GM12878 (cell line): Measurements from ENCODE around the gene DTX2. TPM values are rescaled to one million over a fixed set of nuclear protein-coding genes. Genes with fewer than 3 reads are reported as not detected.
"Not testable (repeated sequence)": the region's sequence is repeated elsewhere in the genome, so short reads cannot be mapped to it uniquely, and the experiment has no call there.

Experiments used
- ATAC-seq: fragments of 200-7000 bp; cut with Tn5 transposase; 3 replicates; pipeline ENCODE4 v1.9.1; 2020; ENCODE audit warnings: mild to moderate bottlenecking, moderate library complexity
- BruUV-seq: library from RNA; stranded (reverse); fragments of 400-500 nt; replicated peaks from 2 replicates; lab custom pipeline; 2021; lab: Mats Ljungman, UMichigan
- CTCF ChIA-PET: fragments of 300-600 bp; sonication (Branson Sonifier 250); formaldehyde crosslinking; extraction: SDS; loops from one replicate; lab custom pipeline; 2021; ENCODE audit warnings: inconsistent platforms; lab: Yijun Ruan, JAX
- POLR2A ChIA-PET: fragments of 350-600 bp; formaldehyde crosslinking; extraction: SDS; loops from one replicate; lab custom pipeline; 2021; ENCODE audit warnings: inconsistent platforms; lab: Charles Lee
- RAD21 ChIA-PET: fragments of 300-600 bp; sonication (Branson Sonifier 250); formaldehyde crosslinking; loops from one replicate; lab custom pipeline; 2023; ENCODE audit warnings: antibody characterized with exemption; ENCODE audit not compliant: unreplicated experiment; lab: Charles Lee
- SMC1A ChIA-PET: fragments of 300-600 bp; sonication (Branson Sonifier 250); formaldehyde crosslinking; loops from one replicate; lab custom pipeline; 2023; ENCODE audit not compliant: unreplicated experiment, uncharacterized antibody; lab: Charles Lee
- DNase-seq: peaks from one replicate; pipeline ENCODE4 v3.0.0-alpha.2; 2011; ENCODE audit warnings: low read depth, low spot score
- FAIRE-seq: peaks from 3 replicates; lab custom pipeline; 2011; peaks lifted over from hg19 to GRCh38; lab: Jason Lieb, UNC
- H2AFZ ChIP-seq: 2 replicates; pipeline ENCODE4 v1.6.0; 2011; ENCODE audit warnings: low read depth, low read length, control low read depth; ENCODE audit not compliant: control insufficient read depth
- H3K27ac ChIP-seq: 2 replicates; pipeline ENCODE4 v1.5.1; 2011; ENCODE audit warnings: control low read depth; ENCODE audit not compliant: control insufficient read depth, insufficient read depth
- H3K27me3 ChIP-seq, 2 experiments: replicated peaks in 1 of 2; 2 replicates each; pipeline versions ENCODE4 v1.6.0 to v1.6.1; 2011; ENCODE audit warnings: low read length in 1 of 2; ENCODE audit not compliant: control insufficient read depth in 2 of 2, insufficient read depth in 2 of 2
- H3K36me3 ChIP-seq, 2 experiments: 2 replicates each; pipeline ENCODE4 v1.5.1; 2011; ENCODE audit warnings: low read length in 1 of 2; ENCODE audit not compliant: control insufficient read depth in 2 of 2, insufficient read depth in 2 of 2
- H3K4me1 ChIP-seq: 2 replicates; pipeline ENCODE4 v1.6.1; 2011; ENCODE audit warnings: mild to moderate bottlenecking, low read length, moderate library complexity, mixed read lengths; ENCODE audit not compliant: control insufficient read depth, insufficient read depth
- H3K4me2 ChIP-seq: 2 replicates; pipeline ENCODE4 v1.6.0; 2011; ENCODE audit warnings: control low read depth; ENCODE audit not compliant: control insufficient read depth, insufficient read depth
- H3K4me3 ChIP-seq: fragments of 200-600 bp; sonication (generic); 2 replicates; pipeline ENCODE4 v1.5.1; 2016
- H3K79me2 ChIP-seq: 2 replicates; pipeline ENCODE4 v1.6.0; 2011; ENCODE audit warnings: low read length; ENCODE audit not compliant: control insufficient read depth, insufficient read depth
- H3K9ac ChIP-seq: 2 replicates; pipeline ENCODE4 v1.8.0; 2011; ENCODE audit warnings: low read length, control low read depth, mixed read lengths; ENCODE audit not compliant: control insufficient read depth, insufficient read depth
- H3K9me3 ChIP-seq: replicated peaks from 3 replicates; pipeline ENCODE4 v1.5.1; 2011; ENCODE audit warnings: mild to moderate bottlenecking, low read length; ENCODE audit not compliant: control insufficient read depth, insufficient read depth
- H4K20me1 ChIP-seq: 2 replicates; pipeline ENCODE4 v1.6.0; 2011; ENCODE audit not compliant: control insufficient read depth, insufficient read depth
- BACH1 ChIP-seq: fragments of 450-650 bp; IDR thresholded peaks from 2 replicates; pipeline ENCODE4 v1.6.1; 2017; ENCODE audit warnings: mild to moderate bottlenecking, borderline replicate concordance
- CEBPZ ChIP-seq: fragments of 150-350 bp; IDR thresholded peaks from 2 replicates; pipeline ENCODE4 v1.6.1; 2016; ENCODE audit warnings: low read depth, low read length
- KLF5 ChIP-seq: fragments of 450-650 bp; IDR thresholded peaks from 2 replicates; pipeline ENCODE4 v1.6.1; 2014; ENCODE audit warnings: mild to moderate bottlenecking; ENCODE audit not compliant: partially characterized antibody
- PAX5 ChIP-seq: IDR thresholded peaks from 2 replicates; pipeline ENCODE4 v1.6.1; 2011; ENCODE audit warnings: low read depth, low read length, borderline replicate concordance
- POLR2AphosphoS5 ChIP-seq: IDR thresholded peaks from 2 replicates; pipeline ENCODE4 v1.6.1; 2011; ENCODE audit warnings: mild to moderate bottlenecking, low read length, inconsistent platforms
- WGBS: methylation state at CpG from one replicate; pipeline ENCODE4 v1.1.6; 2016; ENCODE audit warnings: low lambda C conversion rate; ENCODE audit not compliant: insufficient replicate concordance, insufficient coverage; ENCODE audit errors: missing lambda C conversion rate; 5-methylcytosine and 5-hydroxymethylcytosine counted together
- in situ Hi-C: fragments of 300-500 bp; cut with MboI; formaldehyde crosslinking; loops from 9 replicates; pipeline ENCODE4 v1.14.3; 2018; ENCODE audit warnings: mixed read lengths
- intact Hi-C: fragments of 100-400 bp; cut with micrococcal nuclease; formaldehyde crosslinking; loops from one replicate; pipeline ENCODE4 v1.14.2; 2022; ENCODE audit not compliant: unreplicated experiment
- polyA plus RNA-seq, 11 experiments: library from polyadenylated mRNA; depleted of rRNA in 4 of 11; unstranded in 6 of 11; stranded (reverse) in 5 of 11; fragments of >200 nt; fragmentation: Nextera tagmentation in 4 of 11; fragmentation: Illumina TruSeq in 1 of 11; extraction: Ambion mirVana in 4 of 11; extraction: Trizol in 1 of 11; gene quantifications; 1 replicate in 1 of 11; 2 replicates in 10 of 11; pipeline versions ENCODE4 v1.2.1 to v1.2.3, GENCODE V29; 2011 to 2016; ENCODE audit warnings: inconsistent platforms in 2 of 11, missing spikeins in 2 of 11, low read depth in 1 of 11
- total RNA-seq, 4 experiments: library from RNA; depleted of rRNA in 3 of 4; stranded (reverse); fragments of >200 nt in 3 of 4; fragmentation: Illumina TruSeq in 1 of 4; extraction: Trizol in 1 of 4; gene quantifications; 2 replicates each; pipeline versions ENCODE4 v1.2.1 to v1.2.3, GENCODE V29; 2013 to 2021

Gene DTX2
- total and polyA plus RNA-seq, 10 of the 15 experiments (the other 5 are each of a cell fraction or from before 2014, with no cell fraction given): 0.14 to 31.0 (median 11.0) TPM

GRCh38 chr7:76515999-76516443, 54.5 kb downstream of the DTX2 start (continued):
- TF ChIP-seq CEBPZ: no peak
- peak; percentile 50; the same call in 1 of the 2 replicates for TF ChIP-seq BACH1
- peak; percentile 28; the same call in 1 of the 2 replicates for TF ChIP-seq PAX5
- TF ChIP-seq POLR2AphosphoS5: no peak
- no peak for TF ChIP-seq KLF5

- POLR2A ChIA-PET: interaction anchor here (0.6 kb wide), 2 partner anchors 80 to 613 kb away, joined by 4 read pairs; no protein-coding TSS in a partner anchor
Measured at GRCh38 chr7:76516932-76517331, 55.4 kb downstream of the DTX2 start.

GRCh38 chr7:76526183-76526582, 64.7 kb downstream of the DTX2 start:
- H3K79me2 ChIP-seq, H3K27me3 ChIP-seq, CTCF ChIA-PET, H3K4me2 ChIP-seq, H4K20me1 ChIP-seq, H3K4me1 ChIP-seq, BruUV-seq, DNase-seq, H3K36me3 ChIP-seq, in situ Hi-C loops, SMC1A ChIA-PET, H3K9ac ChIP-seq, H3K4me3 ChIP-seq, intact Hi-C loops, H3K27ac ChIP-seq, FAIRE-seq, H2AFZ ChIP-seq, H3K9me3 ChIP-seq, RAD21 ChIA-PET: not testable (repeated sequence)
- whole genome bisulfite sequencing: 4% methylated on average over 2 of the region's 4 CpGs
- peak; percentile 64 for ATAC-seq
- POLR2A ChIA-PET: interaction anchor here (0.6 kb wide), 1 partner anchor 57 kb away, joined by 3 read pairs; no protein-coding TSS in a partner anchor

More at GRCh38 chr7:76516932-76517331, 55.4 kb downstream of the DTX2 start:
- H2AFZ ChIP-seq, H3K4me3 ChIP-seq, H3K79me2 ChIP-seq, H3K27ac ChIP-seq, H3K27me3 ChIP-seq, H3K4me2 ChIP-seq, ATAC-seq, H3K36me3 ChIP-seq, DNase-seq, H3K9ac ChIP-seq, CTCF ChIA-PET, H4K20me1 ChIP-seq, H3K9me3 ChIP-seq, BruUV-seq, H3K4me1 ChIP-seq, SMC1A ChIA-PET, FAIRE-seq, RAD21 ChIA-PET: not testable (repeated sequence)
- in situ Hi-C loops: loop anchor here (25.0 kb wide), 1 partner anchor 495 kb away; no protein-coding TSS in a partner anchor
- 98% methylated on average over 6 of the region's 6 CpGs for WGBS
- intact Hi-C loops: loop anchor here (5.0 kb wide), 1 partner anchor 90 kb away; no protein-coding TSS in a partner anchor

GRCh38 chr7:76531643-76532042, 70.1 kb downstream of the DTX2 start:
- SMC1A ChIA-PET, BruUV-seq, POLR2A ChIA-PET, intact Hi-C loops, RAD21 ChIA-PET, H3K36me3 ChIP-seq, H3K4me3 ChIP-seq, FAIRE-seq, ATAC-seq, H3K4me1 ChIP-seq, H3K27ac ChIP-seq, H3K27me3 ChIP-seq, H3K9me3 ChIP-seq, H4K20me1 ChIP-seq, H2AFZ ChIP-seq, DNase-seq, H3K79me2 ChIP-seq, H3K9ac ChIP-seq, in situ Hi-C loops, H3K4me2 ChIP-seq, CTCF ChIA-PET: not testable (repeated sequence)
- 60% methylated on average over 2 of the region's 2 CpGs for WGBS
